ENCODE results near the gene IPPK.

Gene IPPK, protein sequence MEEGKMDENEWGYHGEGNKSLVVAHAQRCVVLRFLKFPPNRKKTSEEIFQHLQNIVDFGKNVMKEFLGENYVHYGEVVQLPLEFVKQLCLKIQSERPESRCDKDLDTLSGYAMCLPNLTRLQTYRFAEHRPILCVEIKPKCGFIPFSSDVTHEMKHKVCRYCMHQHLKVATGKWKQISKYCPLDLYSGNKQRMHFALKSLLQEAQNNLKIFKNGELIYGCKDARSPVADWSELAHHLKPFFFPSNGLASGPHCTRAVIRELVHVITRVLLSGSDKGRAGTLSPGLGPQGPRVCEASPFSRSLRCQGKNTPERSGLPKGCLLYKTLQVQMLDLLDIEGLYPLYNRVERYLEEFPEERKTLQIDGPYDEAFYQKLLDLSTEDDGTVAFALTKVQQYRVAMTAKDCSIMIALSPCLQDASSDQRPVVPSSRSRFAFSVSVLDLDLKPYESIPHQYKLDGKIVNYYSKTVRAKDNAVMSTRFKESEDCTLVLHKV

DNA sequence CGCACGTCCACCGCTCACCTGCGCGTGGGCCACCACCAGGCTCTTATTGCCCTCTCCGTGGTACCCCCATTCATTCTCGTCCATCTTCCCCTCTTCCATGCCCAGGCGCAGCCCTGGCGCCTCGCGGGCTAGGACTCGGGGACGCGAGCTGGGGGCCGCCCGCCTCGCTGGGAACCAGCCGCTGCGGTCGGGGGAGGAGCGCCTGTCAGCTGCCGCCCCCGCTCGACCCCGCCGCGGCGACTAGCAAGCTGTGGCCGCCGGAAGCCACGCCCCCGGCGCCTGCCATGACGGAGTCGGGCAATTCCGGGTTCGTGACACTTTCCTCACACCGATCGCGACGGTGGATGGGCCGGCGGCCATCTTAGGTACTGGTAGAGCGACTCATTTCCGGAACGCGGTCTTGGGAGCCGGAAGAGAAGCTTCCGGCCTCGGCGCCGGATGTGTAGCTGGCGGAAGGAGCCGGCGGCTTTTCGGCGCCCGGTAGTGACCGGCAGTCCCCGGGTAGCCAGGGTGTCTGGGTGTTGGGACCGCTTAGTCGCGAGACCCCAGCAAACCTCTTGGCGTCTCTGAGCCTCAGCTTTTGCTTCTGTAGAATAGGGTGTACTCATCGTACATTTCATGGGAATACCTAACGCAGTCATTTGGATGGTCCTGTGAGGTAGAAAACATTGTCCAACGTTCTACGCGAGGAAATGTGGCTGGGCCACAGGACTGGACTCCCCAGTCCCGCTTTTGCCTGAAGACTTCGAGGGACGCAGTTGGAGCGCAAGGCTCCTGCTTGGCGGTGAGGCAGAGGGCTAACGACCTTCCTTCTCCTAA, at the start of gene IPPK:
TSS of gene IPPK (minus strand) at position 242 of the 819 bp plus-strand sequence. CDS start at position 99, 143 bp downstream.
- Histone ChIP-seq H3K9me2 (replicated peaks; ENCODE audit: control insufficient read depth, low read length) (no peaks in the 10 kb centered on the region), H3K4me2 (ENCODE audit: low read length) (peak within 1 kb of the TSS; percentile 100), H3K79me2 (ENCODE audit: control insufficient read depth, low read length) (peaks cover 59% of the 10 kb centered on the region), H4K20me1 (ENCODE audit: control insufficient read depth, insufficient read depth, low read depth, low read length) (peaks cover 7% of the 10 kb centered on the region; the same call in 1 of the 2 replicates), H3K36me3 (ENCODE audit: control insufficient read depth, low read length) (peaks cover 17% of the 10 kb centered on the region), H3K9me3 (ENCODE audit: control insufficient read depth, insufficient read depth, low read length) (no peaks in the 10 kb centered on the region), H3F3A (ENCODE audit: control insufficient read depth, insufficient read depth) (peaks cover 5% of the 10 kb centered on the region; the same call in 1 of the 2 replicates), H3K4me1 (ENCODE audit: control insufficient read depth, low read length) (peaks cover 22% of the 10 kb centered on the region), H3K4me3 (ENCODE audit: low read length) (peak within 1 kb of the TSS; percentile 90), H3K27me3 (ENCODE audit: control insufficient read depth, low read length) (no peaks in the 10 kb centered on the region), H3K27ac (ENCODE audit: low read depth, low read length) (peak within 1 kb of the TSS; percentile 45)
- no peak for TF ChIP-seq EZH2phosphoT487 (IDR thresholded peaks at IDR 0.05; ENCODE audit: borderline replicate concordance, low read length)
- TF ChIP-seq, protein P1, sequence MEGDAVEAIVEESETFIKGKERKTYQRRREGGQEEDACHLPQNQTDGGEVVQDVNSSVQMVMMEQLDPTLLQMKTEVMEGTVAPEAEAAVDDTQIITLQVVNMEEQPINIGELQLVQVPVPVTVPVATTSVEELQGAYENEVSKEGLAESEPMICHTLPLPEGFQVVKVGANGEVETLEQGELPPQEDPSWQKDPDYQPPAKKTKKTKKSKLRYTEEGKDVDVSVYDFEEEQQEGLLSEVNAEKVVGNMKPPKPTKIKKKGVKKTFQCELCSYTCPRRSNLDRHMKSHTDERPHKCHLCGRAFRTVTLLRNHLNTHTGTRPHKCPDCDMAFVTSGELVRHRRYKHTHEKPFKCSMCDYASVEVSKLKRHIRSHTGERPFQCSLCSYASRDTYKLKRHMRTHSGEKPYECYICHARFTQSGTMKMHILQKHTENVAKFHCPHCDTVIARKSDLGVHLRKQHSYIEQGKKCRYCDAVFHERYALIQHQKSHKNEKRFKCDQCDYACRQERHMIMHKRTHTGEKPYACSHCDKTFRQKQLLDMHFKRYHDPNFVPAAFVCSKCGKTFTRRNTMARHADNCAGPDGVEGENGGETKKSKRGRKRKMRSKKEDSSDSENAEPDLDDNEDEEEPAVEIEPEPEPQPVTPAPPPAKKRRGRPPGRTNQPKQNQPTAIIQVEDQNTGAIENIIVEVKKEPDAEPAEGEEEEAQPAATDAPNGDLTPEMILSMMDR (IDR thresholded peaks at IDR 0.05; ENCODE audit: low read depth, low read length, poor library complexity, severe bottlenecking) = no peak

DNA sequence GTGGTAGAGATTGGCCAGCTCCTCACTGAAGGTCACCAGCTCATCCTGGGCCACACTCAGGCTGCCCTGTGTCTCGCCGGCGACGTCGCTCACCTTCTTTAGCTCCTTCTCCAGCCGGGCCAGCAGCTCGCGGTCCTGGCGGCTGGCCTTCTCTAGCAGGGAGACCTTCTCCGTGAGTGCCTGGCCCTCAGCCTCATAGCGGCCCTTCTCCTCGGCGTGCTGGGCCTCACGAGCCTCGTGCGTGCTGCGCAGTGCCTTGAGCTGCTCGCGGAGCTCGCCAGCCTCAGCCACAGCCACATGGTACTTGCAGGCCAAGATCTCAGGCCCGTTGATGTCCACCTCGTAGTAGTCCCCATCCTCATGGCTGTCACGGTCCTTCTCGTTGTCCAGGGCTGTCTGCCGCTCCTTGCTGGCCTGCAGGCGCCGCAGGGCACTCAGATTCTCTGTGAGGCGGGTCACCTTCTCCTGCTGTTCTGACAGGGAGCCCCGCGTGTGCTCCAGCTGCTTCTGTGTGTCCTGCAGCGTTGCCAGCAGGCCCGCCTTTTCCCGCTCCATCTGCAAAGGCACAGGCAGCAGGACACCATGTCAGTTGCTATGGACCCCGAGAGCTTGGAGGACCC, 49.2 kb upstream of the IPPK start:
- Histone ChIP-seq H3K27ac (ENCODE audit: low read depth, low read length) (no peak overlapping the region), H4K20me1 (ENCODE audit: control insufficient read depth, insufficient read depth, low read depth, low read length) (0 out of 2 replicates have a peak, but pooled peaks cover 2% of the 10 kb centered on the region), H3K4me2 (ENCODE audit: low read length) (no peak overlapping the region), H3F3A (ENCODE audit: control insufficient read depth, insufficient read depth) (peaks cover 10% of the 10 kb centered on the region), H3K9me3 (ENCODE audit: control insufficient read depth, insufficient read depth, low read length) (no peaks in the 10 kb centered on the region), H3K4me3 (ENCODE audit: low read length) (no peak overlapping the region), H3K4me1 (ENCODE audit: control insufficient read depth, low read length) (peaks cover 71% of the 10 kb centered on the region), H3K36me3 (ENCODE audit: control insufficient read depth, low read length) (peaks cover 92% of the 10 kb centered on the region), H3K9me2 (replicated peaks; ENCODE audit: control insufficient read depth, low read length) (no peaks in the 10 kb centered on the region), H3K27me3 (ENCODE audit: control insufficient read depth, low read length) (no peaks in the 10 kb centered on the region), H3K79me2 (ENCODE audit: control insufficient read depth, low read length) (peaks cover 52% of the 10 kb centered on the region)
- TF ChIP-seq EZH2phosphoT487 (IDR thresholded peaks at IDR 0.05; ENCODE audit: borderline replicate concordance, low read length) = no peak
- TF ChIP-seq, protein P1 (IDR thresholded peaks at IDR 0.05; ENCODE audit: low read depth, low read length, poor library complexity, severe bottlenecking) = no peak

DNA sequence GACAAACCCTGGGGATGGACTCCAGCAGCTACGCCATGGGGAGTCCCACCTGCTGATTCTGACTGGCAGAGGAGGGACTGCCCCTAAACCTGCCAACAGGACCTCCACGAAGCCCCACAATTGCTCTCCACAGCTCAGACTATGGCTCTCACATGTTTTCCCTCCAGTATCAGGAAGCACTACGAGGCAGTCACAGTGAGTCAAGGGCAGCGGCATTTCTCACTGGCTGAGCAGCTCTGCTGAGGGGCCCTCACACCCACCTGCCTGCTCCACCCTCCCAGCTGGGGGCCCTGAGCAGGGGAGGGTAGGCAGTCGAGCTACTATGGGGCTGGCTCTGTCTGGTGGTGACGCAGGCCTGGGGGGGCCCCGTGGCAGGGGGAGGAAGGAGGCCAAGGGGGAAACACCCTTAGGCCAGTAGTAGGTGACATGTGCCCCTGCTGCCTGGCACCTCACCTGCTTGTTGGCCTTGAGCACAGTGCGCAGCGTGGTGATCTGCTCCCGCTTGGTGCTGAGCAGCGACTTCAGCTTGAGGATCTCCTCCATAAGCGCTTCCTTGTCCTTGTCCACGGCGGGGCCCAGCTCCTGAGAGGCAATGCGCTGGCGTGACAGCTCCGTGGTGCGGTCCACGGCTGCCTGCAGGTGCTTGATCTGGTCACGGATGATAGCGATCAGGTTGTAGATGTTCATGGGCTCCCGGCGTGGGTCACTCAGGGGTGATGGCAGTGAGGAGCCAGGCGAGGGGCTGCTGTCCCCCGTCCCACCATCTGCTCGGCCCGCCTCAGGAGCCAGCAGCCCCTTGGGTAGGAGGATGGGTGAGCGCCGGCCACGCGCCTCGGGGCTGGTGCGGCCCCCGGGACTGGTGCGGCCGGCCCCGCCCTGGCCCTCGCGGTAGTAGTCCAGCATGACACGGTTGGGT, 48.4 kb upstream of the IPPK start:
- no peaks in the 10 kb centered on the region for H3K9me2 ChIP-seq (replicated peaks; ENCODE audit: control insufficient read depth, low read length)
- no peaks in the 10 kb centered on the region for H3K9me3 ChIP-seq (ENCODE audit: control insufficient read depth, insufficient read depth, low read length)
- H3K4me3 ChIP-seq (ENCODE audit: low read length) = peak overlapping the region; percentile 52; the same call in 1 of the 2 replicates
- peak overlapping the region; percentile 67 for H3K4me2 ChIP-seq (ENCODE audit: low read length)
- peaks cover 63% of the 10 kb centered on the region for H3K4me1 ChIP-seq (ENCODE audit: control insufficient read depth, low read length)
- H3K36me3 ChIP-seq (ENCODE audit: control insufficient read depth, low read length) = peaks cover 95% of the 10 kb centered on the region
- H4K20me1 ChIP-seq (ENCODE audit: control insufficient read depth, insufficient read depth, low read depth, low read length) = 0 out of 2 replicates have a peak, but pooled peaks cover 2% of the 10 kb centered on the region
- H3K79me2 ChIP-seq (ENCODE audit: control insufficient read depth, low read length) = peaks cover 44% of the 10 kb centered on the region
- no peak for TF ChIP-seq EZH2phosphoT487 (IDR thresholded peaks at IDR 0.05; ENCODE audit: borderline replicate concordance, low read length)
- TF ChIP-seq, protein P1 (IDR thresholded peaks at IDR 0.05; ENCODE audit: low read depth, low read length, poor library complexity, severe bottlenecking) = no peak
- peaks cover 10% of the 10 kb centered on the region for H3F3A ChIP-seq (ENCODE audit: control insufficient read depth, insufficient read depth)
- peak overlapping the region; percentile 67 for H3K27ac ChIP-seq (ENCODE audit: low read depth, low read length)
- no peaks in the 10 kb centered on the region for H3K27me3 ChIP-seq (ENCODE audit: control insufficient read depth, low read length)

All from DOHH2 (cell line).